ENCODE results near the gene UBE2E2.

Gene UBE2E2

GRCh38 chr3:23193831-23194230 is 9.3 kb upstream of the UBE2E2 start:
- no peak for DNase-seq (ENCODE audit: low read depth in 2 of 2)

DNA sequence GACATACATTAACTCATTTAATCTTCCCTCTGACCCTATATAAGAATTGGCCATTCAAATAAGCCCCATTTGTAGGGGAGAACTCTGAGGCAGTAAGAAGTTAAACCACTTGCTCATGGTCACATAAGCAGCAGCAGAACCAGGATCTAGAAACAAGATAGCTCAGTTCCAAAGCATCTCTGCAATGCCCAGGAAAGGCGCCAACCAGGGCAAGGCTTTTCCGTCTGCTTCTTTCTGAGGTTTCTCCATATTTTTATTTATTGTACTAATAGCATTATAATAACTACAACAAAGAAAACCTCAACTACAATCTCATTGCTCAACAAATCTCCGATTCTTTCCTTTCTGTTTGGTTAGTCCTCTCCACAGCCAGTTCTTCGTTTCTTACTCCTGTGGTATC is 4.3 kb upstream of the UBE2E2 start:
- DNase-seq (ENCODE audit: low read depth in 2 of 2), result no peak

DNA sequence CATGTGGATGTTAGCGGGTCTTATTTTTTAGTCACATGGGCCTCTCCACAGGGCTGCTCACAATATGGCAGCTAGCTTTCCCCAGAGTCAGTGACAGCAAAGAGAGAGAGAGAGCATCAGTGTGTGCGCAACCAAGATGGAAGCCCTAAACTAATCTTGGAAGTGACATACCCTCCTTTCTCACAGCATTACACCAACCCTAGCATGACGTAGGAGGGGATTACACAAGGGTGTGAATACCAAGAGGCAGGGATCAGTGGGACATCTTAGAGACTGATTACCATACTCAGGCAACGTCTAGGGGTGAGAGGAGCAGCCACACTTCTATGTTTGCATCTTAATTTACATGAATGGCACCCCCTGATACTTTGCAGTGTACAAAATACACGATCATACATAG is 3.5 kb upstream of the UBE2E2 start:
- no peak for DNase-seq (ENCODE audit: low read depth in 2 of 2)

- DNase-seq (ENCODE audit: low read depth in 2 of 2), result no peak
Observed at GRCh38 chr3:23201154-23201838, 1.8 kb upstream of the UBE2E2 start.

GRCh38 chr3:23202203-23202920 is 765 bp upstream of the UBE2E2 start:
- DNase-seq (ENCODE audit: low read depth in 2 of 2), result peak in 1 of 2 donors; percentile 25

DNA sequence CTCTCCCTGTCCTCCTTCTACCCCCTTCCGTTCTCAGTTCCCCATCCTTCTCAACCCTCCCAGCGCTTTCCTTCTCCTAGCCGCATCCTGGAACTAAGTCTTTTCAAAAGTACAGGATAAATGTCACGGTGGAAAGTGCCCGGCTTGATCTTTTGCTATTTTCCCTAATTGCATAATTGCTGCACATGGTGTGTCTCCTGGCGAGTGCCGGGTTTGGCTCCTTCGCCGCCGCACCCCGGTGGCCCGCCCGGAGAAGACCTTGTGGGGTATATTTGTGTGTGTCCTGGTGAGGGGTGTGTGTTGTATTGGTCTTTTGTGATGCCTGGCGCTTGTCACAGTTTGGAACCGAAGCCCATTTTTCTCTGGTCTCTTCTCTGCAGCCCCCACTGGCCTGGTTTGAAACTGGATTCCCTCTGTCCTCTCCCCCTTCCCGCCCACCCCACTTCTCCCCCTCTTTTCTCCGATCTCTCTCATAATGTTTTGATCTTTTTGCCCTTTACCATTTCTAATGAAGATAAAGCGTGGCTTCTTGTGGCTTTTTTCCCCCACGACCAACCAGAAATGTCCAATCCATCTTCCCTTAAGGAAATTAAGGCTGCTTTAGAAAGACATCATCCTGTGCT is 692 bp downstream of the UBE2E2 start:
- peak in 1 of 2 donors; percentile 8 for DNase-seq (ENCODE audit: low read depth in 2 of 2)

DNA sequence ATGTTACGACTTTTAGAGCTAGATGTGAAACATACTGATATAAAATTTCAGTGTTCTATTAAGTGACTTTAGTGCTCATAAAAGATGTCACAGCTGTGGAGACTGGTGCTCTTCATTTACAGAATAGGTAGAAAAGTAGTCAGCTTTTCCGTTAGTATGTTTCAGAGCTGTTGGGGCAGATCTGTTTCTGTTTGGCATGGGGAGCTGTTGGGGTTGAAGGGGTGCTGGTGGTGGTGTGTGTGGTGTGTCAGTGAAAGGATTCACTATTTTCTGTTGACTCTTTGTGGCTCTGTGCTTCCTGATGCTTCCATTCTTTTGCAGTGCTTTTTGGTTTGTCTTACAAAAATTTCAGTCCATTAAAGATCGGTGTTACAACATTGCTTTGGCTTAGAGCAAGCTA is 3.2 kb downstream of the UBE2E2 start:
- no peak for DNase-seq (ENCODE audit: low read depth in 2 of 2)

DNA sequence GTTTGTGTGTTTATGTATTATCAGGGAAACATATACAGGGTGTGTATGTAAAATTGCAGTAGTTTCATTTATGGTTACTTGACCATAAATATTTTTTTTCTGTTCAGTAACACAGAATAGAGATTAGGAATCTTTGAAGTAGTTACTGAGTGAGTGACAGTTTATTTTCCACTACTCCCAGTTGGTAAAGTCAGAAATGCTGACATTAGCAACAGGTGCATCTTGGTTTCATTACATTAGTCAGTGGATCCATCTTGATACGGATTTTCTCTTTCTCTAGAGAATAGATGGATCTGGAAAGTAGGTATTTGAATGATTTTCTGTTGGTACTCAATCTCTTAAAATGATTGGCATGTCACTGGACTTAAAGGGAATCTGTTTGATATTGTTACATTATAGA is 6.0 kb downstream of the UBE2E2 start:
- no peak for DNase-seq (ENCODE audit: low read depth in 2 of 2)

GRCh38 chr3:23209747-23210487 is 6.8 kb downstream of the UBE2E2 start:
- no peak for DNase-seq (ENCODE audit: low read depth in 2 of 2)

DNA sequence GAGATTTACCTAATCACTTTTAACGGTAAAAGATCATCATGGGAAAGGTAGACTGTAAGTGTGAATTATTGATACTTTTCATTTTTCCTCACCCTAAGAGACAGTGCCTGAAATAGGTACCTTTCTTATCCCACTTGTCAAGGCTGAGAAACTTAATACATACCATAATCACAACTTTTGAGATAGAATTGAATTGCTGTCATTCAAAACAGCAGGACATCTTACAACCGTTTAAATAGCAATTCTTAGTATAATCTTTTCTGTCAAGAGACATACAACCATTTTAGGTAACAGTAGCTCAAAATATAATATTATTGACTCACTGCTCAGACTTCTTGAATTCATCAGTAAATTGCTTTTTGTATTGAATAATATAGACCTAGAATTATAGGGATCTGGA is 10.7 kb downstream of the UBE2E2 start:
- DNase-seq (ENCODE audit: low read depth in 2 of 2), result no peak

DNA sequence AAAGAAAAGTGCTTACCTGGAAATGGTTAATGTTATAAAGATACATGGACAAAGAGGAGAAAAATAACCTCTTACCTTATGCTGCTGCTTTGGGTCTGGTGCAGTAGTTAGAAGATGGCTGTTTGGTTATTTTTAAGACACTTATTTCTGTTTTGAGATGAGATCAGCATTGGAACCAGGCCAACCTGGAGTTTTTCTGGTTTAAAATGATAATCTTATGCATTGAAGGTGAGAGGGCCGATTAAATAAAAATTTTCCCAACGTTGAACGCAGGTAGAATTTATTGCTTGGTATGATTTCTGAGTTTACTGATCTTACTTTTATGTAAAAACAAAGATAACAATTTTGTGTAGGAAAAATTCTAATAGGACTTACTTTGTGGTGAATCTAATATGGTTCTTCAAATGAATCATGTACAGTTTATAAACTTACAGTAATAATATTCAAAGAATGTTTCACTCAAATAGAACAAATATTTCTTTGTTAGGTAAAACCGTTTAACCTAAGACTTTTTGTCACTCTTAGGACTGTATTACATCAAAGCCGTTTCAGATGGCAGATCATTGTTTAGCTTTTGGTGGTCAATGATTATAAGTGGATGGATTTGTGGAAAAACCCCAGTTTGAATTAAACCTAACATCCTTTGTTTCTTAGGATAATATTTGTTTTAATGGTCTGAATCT is 14.9 kb downstream of the UBE2E2 start:
- no peak for DNase-seq (ENCODE audit: low read depth in 2 of 2)

- DNase-seq (ENCODE audit: low read depth in 2 of 2), result no peak
Observed at GRCh38 chr3:23219117-23219516, 16.0 kb downstream of the UBE2E2 start.

DNA sequence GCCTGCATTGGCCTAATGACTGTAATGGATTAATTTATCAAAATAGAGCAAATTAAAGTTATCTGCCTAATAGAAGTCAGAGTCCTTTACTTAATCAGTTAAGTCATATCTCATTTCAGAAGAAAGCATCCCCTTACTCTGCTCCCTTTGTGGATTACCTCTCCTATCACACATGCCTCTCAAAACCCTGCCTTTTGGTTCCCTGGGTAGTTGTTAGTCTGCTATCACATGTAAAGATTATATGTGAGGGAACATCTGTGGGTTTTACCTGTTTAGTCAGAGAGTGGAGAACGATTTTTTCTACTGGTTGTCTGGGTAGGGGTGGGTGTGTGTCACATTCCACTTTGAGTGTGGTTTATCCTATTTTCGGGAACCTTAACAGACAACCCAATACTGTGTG is 16.4 kb downstream of the UBE2E2 start:
- DNase-seq (ENCODE audit: low read depth in 2 of 2), result no peak

DNA sequence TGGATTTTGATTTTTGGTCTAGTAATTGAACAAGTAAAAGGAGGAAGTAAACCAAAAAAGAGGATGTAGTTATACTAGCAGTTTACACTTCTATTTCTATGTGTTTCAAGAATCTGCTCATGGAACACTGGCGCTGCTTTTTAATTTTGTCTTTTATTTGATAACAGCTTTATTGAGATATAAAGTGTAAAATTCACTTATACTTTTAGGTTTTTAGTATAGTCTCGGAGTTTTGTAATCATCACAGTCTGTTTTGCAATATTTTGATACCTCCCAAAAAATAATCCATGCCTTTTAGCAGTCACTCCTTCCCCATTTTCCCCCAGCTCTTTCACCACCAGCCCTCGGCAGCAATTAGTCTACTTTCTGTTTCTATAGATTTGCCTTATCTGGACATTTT is 18.0 kb downstream of the UBE2E2 start:
- no peak for DNase-seq (ENCODE audit: low read depth in 2 of 2)

DNA sequence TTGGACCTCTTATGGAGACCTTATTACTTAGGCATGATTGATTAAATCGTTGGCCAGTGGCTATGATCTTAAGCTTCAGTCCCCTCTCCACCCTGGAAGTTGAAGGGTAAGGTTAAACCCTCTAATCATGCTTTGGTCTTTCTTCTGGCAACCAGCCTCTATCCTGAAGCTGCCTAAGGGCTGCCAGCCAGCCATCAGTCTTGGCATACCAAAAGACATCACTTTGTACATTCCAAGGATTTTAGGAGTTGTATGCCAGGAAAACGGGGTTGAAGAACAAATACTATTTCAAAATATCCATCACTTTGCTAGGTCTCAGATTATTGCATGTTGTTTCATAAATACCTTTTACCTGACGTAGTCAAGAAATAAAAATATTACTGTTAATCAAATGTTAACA is 28.9 kb downstream of the UBE2E2 start:
- DNase-seq (ENCODE audit: low read depth in 2 of 2), result no peak

DNA sequence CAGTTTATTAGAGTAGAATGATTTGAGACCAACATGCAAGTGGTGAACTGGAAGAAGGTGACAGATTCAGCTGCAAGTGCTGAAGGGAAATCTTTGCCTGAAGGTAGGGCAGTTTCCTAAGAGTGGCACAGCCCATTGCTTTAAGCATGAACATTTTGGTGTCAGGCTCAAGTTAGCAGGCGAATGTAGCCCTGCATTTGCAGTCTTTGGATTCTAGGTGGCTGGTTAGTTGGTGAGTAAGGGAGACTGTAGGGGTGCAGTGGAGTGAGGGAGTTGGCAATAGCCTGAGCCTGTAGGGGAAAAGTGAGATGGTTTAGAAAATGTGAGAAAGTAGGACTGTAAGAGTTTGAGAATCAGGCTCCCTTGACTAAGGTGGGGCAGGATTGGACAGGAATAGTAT is 29.7 kb downstream of the UBE2E2 start:
- DNase-seq (ENCODE audit: low read depth in 2 of 2), result no peak

DNA sequence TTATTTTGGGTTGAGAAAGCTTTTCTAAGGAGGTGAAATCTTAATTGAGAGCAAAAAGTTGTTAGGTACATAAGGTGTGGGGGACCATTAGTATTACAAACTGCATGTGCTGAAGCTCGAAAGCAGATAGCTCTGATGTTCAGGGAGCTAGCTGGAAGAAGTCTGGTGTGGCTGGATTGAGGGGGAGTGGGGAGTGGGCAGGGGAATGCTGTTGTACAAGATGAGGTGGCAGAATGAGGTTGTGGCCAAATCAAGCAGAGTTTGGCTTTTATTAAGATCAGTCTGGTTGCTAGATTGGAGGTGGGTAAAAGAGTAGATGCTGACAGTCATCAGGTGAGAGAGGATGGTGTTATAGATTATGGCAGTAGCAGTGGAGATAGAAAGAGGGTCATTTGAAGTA is 32.1 kb downstream of the UBE2E2 start:
- DNase-seq (ENCODE audit: low read depth in 2 of 2), result no peak

DNA sequence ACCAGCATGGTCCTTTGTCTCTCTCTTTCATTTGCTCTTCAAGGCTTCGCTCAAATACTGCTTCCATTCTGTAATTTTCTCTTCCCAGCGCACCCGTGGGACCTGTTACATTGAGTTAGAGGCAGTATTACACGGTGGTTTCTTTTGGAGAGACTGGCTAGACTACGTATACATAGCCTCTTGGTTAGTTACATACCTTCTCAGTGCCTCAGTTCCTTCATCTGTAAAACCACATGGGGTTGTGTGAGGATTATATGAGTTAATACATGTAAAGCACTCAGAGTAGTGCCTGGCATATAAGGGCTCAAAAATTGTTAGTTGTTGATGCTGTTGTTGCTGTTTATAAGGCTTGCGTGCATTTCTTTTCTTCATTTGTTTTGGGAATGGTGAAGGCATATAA is 33.8 kb downstream of the UBE2E2 start:
- DNase-seq (ENCODE audit: low read depth in 2 of 2), result no peak

GRCh38 chr3:23238156-23238555 is 35.0 kb downstream of the UBE2E2 start:
- DNase-seq (ENCODE audit: low read depth in 2 of 2), result no peak

DNA sequence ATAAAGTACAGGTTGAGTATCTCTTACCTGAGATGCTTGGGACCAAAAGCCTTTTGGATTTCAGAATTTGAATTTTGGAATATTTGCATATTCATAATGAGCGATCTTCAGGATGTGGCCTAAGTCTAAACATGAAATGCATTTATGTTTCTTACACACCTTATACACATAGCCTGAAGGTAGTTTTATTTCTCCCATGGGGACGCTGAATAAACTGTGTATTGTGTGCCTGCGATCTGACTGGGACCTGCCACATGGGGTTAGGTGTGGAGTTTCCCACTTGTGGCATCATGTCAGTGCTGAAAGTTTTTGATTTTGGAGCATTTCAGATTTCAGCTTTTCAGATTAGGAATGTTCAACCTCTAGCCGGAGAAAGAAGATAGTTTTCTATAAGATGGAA is 35.5 kb downstream of the UBE2E2 start:
- DNase-seq (ENCODE audit: low read depth in 2 of 2), result no peak

- DNase-seq (ENCODE audit: low read depth in 2 of 2), result no peak
Observed at GRCh38 chr3:23239211-23240068, 36.3 kb downstream of the UBE2E2 start.
